Activated CD8-positive, alpha-beta T cell treated with anti-CD3 and anti-CD28 coated beads for 36 hours (primary cell): ENCODE results near the gene GPAT3. TPM values are rescaled to one million over a fixed set of nuclear protein-coding genes. Genes with fewer than 3 reads are reported as not detected.
"Not testable (repeated sequence)": the region's sequence is repeated elsewhere in the genome, so short reads cannot be mapped to it uniquely, and the experiment has no call there.

ENCODE experiments used
- ATAC-seq: fragments of 200-7000 bp; cut with Tn5 transposase; one replicate; pipeline ENCODE4 v1.10.0; 2021; ENCODE audit warnings: mild to moderate bottlenecking, moderate library complexity
- CTCF ChIA-PET: fragments of 350-600 bp; sonication (Branson Sonifier 250); formaldehyde crosslinking; loops from one replicate; lab custom pipeline; 2021; ENCODE audit warnings: antibody characterized with exemption; lab: Charles Lee
- POLR2A ChIA-PET: fragments of 350-600 bp; sonication (Branson Sonifier 250); formaldehyde crosslinking; loops from one replicate; lab custom pipeline; 2021; ENCODE audit warnings: antibody characterized with exemption; lab: Charles Lee
- DNase-seq: peaks from one replicate; pipeline ENCODE4 v3.0.0-alpha.2; 2020
- H3K27ac Mint-ChIP-seq: one replicate; pipeline ENCODE4 v1.8.0; 2021; ENCODE audit warnings: mild to moderate bottlenecking, mixed read lengths
- H3K27me3 Mint-ChIP-seq: one replicate; pipeline ENCODE4 v1.8.0; 2021; ENCODE audit warnings: mixed read lengths
- H3K36me3 Mint-ChIP-seq: one replicate; pipeline ENCODE4 v1.8.0; 2021; ENCODE audit warnings: low read depth, mixed read lengths
- H3K4me1 Mint-ChIP-seq: one replicate; pipeline ENCODE4 v1.8.0; 2021; ENCODE audit warnings: low read depth, mixed read lengths
- H3K4me3 Mint-ChIP-seq: one replicate; pipeline ENCODE4 v1.8.0; 2021; ENCODE audit warnings: mild to moderate bottlenecking, moderate library complexity, mixed read lengths
- H3K9me3 Mint-ChIP-seq: one replicate; pipeline ENCODE4 v1.8.0; 2021; ENCODE audit warnings: mixed read lengths
- CTCF ChIP-seq: fragments of 200-600 bp; IDR thresholded peaks from one replicate; pipeline ENCODE4 v1.8.0; 2022; ENCODE audit warnings: antibody characterized with exemption, mild to moderate bottlenecking
- intact Hi-C: fragments of 100-400 bp; cut with micrococcal nuclease; formaldehyde crosslinking; loops from one replicate; pipeline ENCODE4 v1.10.0; 2022
- total RNA-seq, 2 experiments: library from RNA; stranded (reverse); gene quantifications; one replicate each; pipeline ENCODE4 v1.2.3, GENCODE V29; 2021

Gene GPAT3
- total RNA-seq, 2 experiments from 2014 or later: 1.6 to 2.7 TPM

GRCh38 chr4:83509156-83509585, 26.7 kb upstream of the GPAT3 start:
- H3K27me3 Mint-ChIP-seq, H3K4me1 Mint-ChIP-seq, H3K9me3 Mint-ChIP-seq, H3K27ac Mint-ChIP-seq, H3K36me3 Mint-ChIP-seq, H3K4me3 Mint-ChIP-seq: not testable (repeated sequence)
- peak; percentile 82 for TF ChIP-seq CTCF
- ChIA-PET CTCF (interaction anchor here (1.0 to 6.3 kb wide), 15 partner anchors 11 to 138 kb away, joined by 3 to 76 read pairs (median 5); partner anchors contain the start of genes ABRAXAS1 and GPAT3), POLR2A (interaction anchor here (0.9 to 1.1 kb wide), 2 partner anchors 10 to 45 kb away, joined by 3 to 4 read pairs; no protein-coding TSS in a partner anchor)
- ATAC-seq (peak; percentile 67), DNase-seq (peak; percentile 73)
- intact Hi-C loops: loop anchor here (1.0 kb wide), 1 partner anchor 131 kb away; no protein-coding TSS in a partner anchor

GRCh38 chr4:83510442-83510841, 25.5 kb upstream of the GPAT3 start:
- H3K9me3 Mint-ChIP-seq: no peaks in the 10 kb centered on the region
- H3K4me3 Mint-ChIP-seq: no peak overlapping the region
- no peak for ATAC-seq
- ChIA-PET POLR2A (no interaction called here), CTCF (interaction anchor here (0.7 to 6.3 kb wide), 6 partner anchors 19 to 132 kb away, joined by 3 to 76 read pairs (median 4); partner anchors contain the start of gene GPAT3)
- no peaks in the 10 kb centered on the region for H3K27me3 Mint-ChIP-seq
- no peaks in the 10 kb centered on the region for H3K4me1 Mint-ChIP-seq
- intact Hi-C loops: no loop called here
- H3K36me3 Mint-ChIP-seq: no peaks in the 10 kb centered on the region
- H3K27ac Mint-ChIP-seq: no peak overlapping the region
- no peak for DNase-seq
- no peak for TF ChIP-seq CTCF

- Mint-ChIP-seq H3K4me1 (no peaks in the 10 kb centered on the region), H3K9me3 (no peaks in the 10 kb centered on the region), H3K27me3 (no peaks in the 10 kb centered on the region), H3K4me3 (no peak overlapping the region), H3K27ac (no peak overlapping the region), H3K36me3 (no peaks in the 10 kb centered on the region)
- DNase-seq (no peak), ATAC-seq (no peak)
- no peak for TF ChIP-seq CTCF
- POLR2A ChIA-PET: interaction anchor here (0.6 kb wide), 1 partner anchor 432 kb away, joined by 3 read pairs; no protein-coding TSS in a partner anchor
- CTCF ChIA-PET: no interaction called here
- intact Hi-C loops: no loop called here
Measured at GRCh38 chr4:83516042-83516772, 19.7 kb upstream of the GPAT3 start.

GRCh38 chr4:83522239-83522638, 13.7 kb upstream of the GPAT3 start:
- ATAC-seq (no peak), DNase-seq (no peak)
- TF ChIP-seq CTCF: no peak
- intact Hi-C loops: no loop called here
- no peaks in the 10 kb centered on the region for H3K4me1 Mint-ChIP-seq
- H3K27me3 Mint-ChIP-seq: peaks cover 4% of the 10 kb centered on the region
- H3K27ac Mint-ChIP-seq: no peak overlapping the region
- POLR2A ChIA-PET: no interaction called here
- H3K4me3 Mint-ChIP-seq: no peak overlapping the region
- CTCF ChIA-PET: no interaction called here
- no peaks in the 10 kb centered on the region for H3K9me3 Mint-ChIP-seq
- H3K36me3 Mint-ChIP-seq: no peaks in the 10 kb centered on the region

GRCh38 chr4:83527671-83528070, 8.2 kb upstream of the GPAT3 start:
- ATAC-seq (no peak), DNase-seq (no peak)
- no peaks in the 10 kb centered on the region for H3K36me3 Mint-ChIP-seq
- no peak for TF ChIP-seq CTCF
- intact Hi-C loops: no loop called here
- H3K27ac Mint-ChIP-seq: no peak overlapping the region
- no peaks in the 10 kb centered on the region for H3K9me3 Mint-ChIP-seq
- ChIA-PET POLR2A (interaction anchor here (0.7 kb wide), 1 partner anchor 26 kb away, joined by 3 read pairs; no protein-coding TSS in a partner anchor), CTCF (interaction anchor here (1.7 kb wide), 1 partner anchor 117 kb away, joined by 5 read pairs; no protein-coding TSS in a partner anchor)
- H3K4me3 Mint-ChIP-seq: no peak overlapping the region
- peaks cover 14% of the 10 kb centered on the region for H3K27me3 Mint-ChIP-seq
- H3K4me1 Mint-ChIP-seq: no peaks in the 10 kb centered on the region
